ENCODE results near the gene ATL3.
A peak's percentile ranks its signal among the peaks of the same experiment; 100 is the strongest.

Gene ATL3

GRCh38 chr11:63694596-63694995 lies 23.4 kb upstream of the ATL3 start:
- TF ChIP-seq POLR2A (IDR thresholded peaks at IDR 0.05; ENCODE audit: low read length) (no peak), GATA1 (IDR thresholded peaks at IDR 0.05; ENCODE audit: low read depth, low read length) (no peak)
- DNase-seq = no peak

DNA sequence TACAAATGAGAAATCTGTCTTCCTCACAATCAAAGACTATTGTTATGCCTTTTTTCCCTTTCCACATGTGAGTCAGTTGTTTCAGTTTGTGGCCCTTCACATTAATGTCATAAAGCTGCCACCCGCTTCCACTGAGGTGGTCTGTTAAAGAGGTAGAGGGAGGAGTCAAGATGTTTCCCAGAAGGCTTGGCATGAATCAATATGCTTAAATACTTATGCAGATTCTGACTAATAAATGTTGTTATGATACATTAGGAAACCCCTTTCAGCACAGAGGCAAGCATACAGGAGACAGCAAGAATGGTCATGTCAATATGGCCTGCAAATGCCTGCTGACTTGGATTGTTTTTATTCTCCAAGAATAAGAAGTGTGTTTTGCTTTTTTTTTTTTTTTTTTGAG lies 16.7 kb upstream of the ATL3 start:
- TF ChIP-seq POLR2A (IDR thresholded peaks at IDR 0.05; ENCODE audit: low read length) = no peak
- no peak for TF ChIP-seq GATA1 (IDR thresholded peaks at IDR 0.05; ENCODE audit: low read depth, low read length)
- peak in 1 of 2 experiments; percentile 51 for DNase-seq

GRCh38 chr11:63686926-63687325 lies 15.8 kb upstream of the ATL3 start:
- DNase-seq = peak in 1 of 2 experiments; percentile 54
- TF ChIP-seq POLR2A (IDR thresholded peaks at IDR 0.05; ENCODE audit: low read length) = no peak
- no peak for TF ChIP-seq GATA1 (IDR thresholded peaks at IDR 0.05; ENCODE audit: low read depth, low read length)

DNA sequence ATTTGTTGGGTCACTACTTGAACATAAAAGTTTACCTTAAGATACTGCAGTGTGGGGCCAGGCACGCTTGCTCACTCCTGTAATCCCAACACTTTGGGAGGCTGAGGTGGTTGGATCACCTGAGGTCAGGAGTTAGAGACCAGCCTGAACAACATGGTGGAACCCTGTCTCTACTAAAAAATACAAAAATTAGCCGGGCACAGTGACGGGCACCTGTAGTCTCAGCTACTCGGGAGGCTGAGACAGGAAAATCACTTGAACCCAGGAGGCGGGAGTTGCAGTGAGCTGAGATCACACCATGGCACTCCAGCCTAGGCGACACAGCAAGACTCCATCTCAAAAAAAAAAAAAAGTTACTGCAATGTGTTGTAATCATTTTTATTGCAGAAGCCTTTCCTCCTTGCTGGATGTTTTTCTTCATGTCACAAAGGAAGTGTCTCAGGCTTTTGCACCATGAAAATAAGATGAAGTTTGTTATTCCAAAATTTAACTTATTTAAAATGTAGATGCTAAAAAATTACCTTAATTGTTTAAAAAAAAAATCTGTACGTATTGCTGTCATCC lies 14.1 kb upstream of the ATL3 start:
- DNase-seq = peak; percentile 34 to 75

- TF ChIP-seq POLR2A (IDR thresholded peaks at IDR 0.05; ENCODE audit: low read length) (peak; percentile 35), GATA1 (IDR thresholded peaks at IDR 0.05; ENCODE audit: low read depth, low read length) (no peak)
- peak; percentile 75 to 85 for DNase-seq
Measured at GRCh38 chr11:63683133-63683991, 12.2 kb upstream of the ATL3 start.

- TF ChIP-seq GATA1 (IDR thresholded peaks at IDR 0.05; ENCODE audit: low read depth, low read length) (no peak), POLR2A (IDR thresholded peaks at IDR 0.05; ENCODE audit: low read length) (peak; percentile 18)
- DNase-seq = peak; percentile 57 to 74
Measured at GRCh38 chr11:63682066-63683021, 11.2 kb upstream of the ATL3 start.

DNA sequence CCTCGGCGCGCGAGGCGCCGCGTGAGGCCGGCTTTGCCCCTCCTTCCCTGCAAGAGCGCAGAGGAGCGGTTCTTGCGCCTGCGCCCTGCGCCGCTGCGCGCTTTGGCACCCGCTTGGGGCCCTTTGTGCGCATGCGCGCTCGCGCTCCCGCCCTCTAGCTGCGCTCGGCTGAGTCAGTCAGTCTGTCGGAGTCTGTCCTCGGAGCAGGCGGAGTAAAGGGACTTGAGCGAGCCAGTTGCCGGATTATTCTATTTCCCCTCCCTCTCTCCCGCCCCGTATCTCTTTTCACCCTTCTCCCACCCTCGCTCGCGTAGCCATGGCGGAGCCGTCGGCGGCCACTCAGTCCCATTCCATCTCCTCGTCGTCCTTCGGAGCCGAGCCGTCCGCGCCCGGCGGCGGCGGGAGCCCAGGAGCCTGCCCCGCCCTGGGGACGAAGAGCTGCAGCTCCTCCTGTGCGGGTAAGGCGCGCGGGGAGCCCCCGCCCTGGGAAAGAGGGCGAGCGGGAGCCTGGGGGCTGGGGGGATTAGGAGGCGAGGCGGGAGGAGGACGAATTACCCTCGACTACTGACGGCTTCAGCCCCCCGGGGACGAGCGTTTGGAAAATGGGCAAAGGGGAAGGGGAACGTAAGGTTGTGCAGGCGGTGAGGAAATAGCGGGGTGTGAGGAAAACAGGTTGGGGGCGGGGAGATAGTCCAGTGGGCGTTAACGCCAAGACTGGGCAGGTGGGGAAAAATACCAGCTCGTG lies 10.3 kb upstream of the ATL3 start, which contains the start of gene RTN3:
TSS of gene RTN3 (plus strand) at position 180 of the 745 bp plus-strand sequence. CDS start at position 317, 137 bp downstream.
- TF ChIP-seq POLR2A (IDR thresholded peaks at IDR 0.05; ENCODE audit: low read length) = peak; percentile 97
- no peak for TF ChIP-seq GATA1 (IDR thresholded peaks at IDR 0.05; ENCODE audit: low read depth, low read length)
- peak; percentile 98 to 99 for DNase-seq

DNA sequence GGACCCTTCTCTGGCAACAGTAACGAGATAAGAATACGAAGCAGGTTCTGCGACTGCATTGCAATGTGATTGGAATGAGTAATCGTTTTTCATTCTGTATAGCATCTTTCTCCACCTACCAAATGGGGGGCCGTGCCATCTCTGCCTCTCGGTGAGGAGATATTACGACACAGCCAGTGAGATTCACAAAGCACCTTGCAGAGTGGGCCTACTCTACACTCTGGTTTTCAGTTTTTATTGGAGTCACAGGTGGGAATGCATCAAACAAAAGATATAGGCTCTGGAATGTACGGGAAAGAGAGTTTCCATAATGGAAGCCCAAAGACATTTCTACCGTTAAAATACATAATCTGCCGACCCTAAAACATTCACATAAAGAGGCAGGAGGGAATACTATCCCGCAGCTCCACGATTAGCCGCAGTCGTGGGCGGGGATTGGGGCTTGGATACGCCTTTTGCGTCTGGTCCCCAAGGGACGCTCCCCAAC lies 9.7 kb upstream of the ATL3 start:
- DNase-seq = no peak

GRCh38 chr11:63673579-63673978 lies 2.4 kb upstream of the ATL3 start:
- TF ChIP-seq GATA1 (IDR thresholded peaks at IDR 0.05; ENCODE audit: low read depth, low read length) = no peak
- no peak for TF ChIP-seq POLR2A (IDR thresholded peaks at IDR 0.05; ENCODE audit: low read length)
- no peak for DNase-seq

More for the DNA sequence above, 9.7 kb upstream of the ATL3 start:
- TF ChIP-seq POLR2A (IDR thresholded peaks at IDR 0.05; ENCODE audit: low read length) = no peak
- no peak for TF ChIP-seq GATA1 (IDR thresholded peaks at IDR 0.05; ENCODE audit: low read depth, low read length)

DNA sequence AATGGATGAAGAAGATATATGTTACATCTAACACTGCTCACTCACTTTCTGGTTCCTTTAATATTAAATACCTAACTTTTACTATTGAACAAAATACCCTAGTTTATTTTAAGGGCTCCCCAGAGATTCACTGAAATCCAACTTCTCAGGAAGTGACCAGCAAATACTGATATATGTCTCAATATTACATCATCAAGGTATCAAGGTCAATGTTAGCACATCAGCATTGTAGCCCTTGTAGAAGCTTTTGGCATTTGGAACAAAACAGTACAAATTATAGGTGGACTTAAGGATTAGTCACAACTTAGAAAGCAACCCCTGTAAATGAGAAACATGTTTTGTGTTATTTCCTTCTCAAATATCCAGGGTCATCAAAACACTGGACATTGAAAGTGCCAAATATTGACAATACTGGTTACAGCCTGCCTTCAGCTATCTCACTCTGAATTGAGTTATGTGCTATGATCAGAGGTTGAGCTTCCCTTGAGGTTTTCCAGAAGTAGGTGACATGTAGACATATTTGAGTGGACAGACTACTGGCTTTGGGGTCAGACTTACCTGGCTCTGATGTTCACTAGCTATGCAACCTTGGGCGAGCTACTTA lies 1.9 kb upstream of the ATL3 start:
- peak in 1 of 2 experiments; percentile 35 for DNase-seq
- TF ChIP-seq POLR2A (IDR thresholded peaks at IDR 0.05; ENCODE audit: low read length) = no peak
- TF ChIP-seq GATA1 (IDR thresholded peaks at IDR 0.05; ENCODE audit: low read depth, low read length) = no peak

GRCh38 chr11:63672156-63672463 lies 934 bp upstream of the ATL3 start:
- TF ChIP-seq POLR2A (IDR thresholded peaks at IDR 0.05; ENCODE audit: low read length) (no peak), GATA1 (IDR thresholded peaks at IDR 0.05; ENCODE audit: low read depth, low read length) (no peak)
- DNase-seq = no peak

GRCh38 chr11:63670433-63671321 lies 499 bp downstream of the ATL3 start:
- no peak for TF ChIP-seq POLR2A (IDR thresholded peaks at IDR 0.05; ENCODE audit: low read length)
- TF ChIP-seq GATA1 (IDR thresholded peaks at IDR 0.05; ENCODE audit: low read depth, low read length) = no peak
- DNase-seq = peak; percentile 53 to 67

All from erythroblast (primary cell).